ENCODE measurements around the gene HYI. TPM values are rescaled to one million over a fixed set of nuclear protein-coding genes. Genes with fewer than 3 reads are reported as not detected.
"Not testable (repeated sequence)": the region's sequence is repeated elsewhere in the genome, so short reads cannot be mapped to it uniquely, and the experiment has no call there.

The HYI gene
- total RNA-seq, 4 donors from 2014 or later = 35.5 to 39.4 (median 38.0) TPM

GRCh38 chr1:43419627-43420425 lies 33.9 kb downstream of the HYI start:
- TF ChIP-seq CTCF (IDR thresholded peaks at IDR 0.05) = no peak
- TF ChIP-seq POLR2A (IDR thresholded peaks at IDR 0.05) = no peak
- no peak overlapping the region for H3K4me3 ChIP-seq (ENCODE audit: low read depth, poor library complexity, severe bottlenecking)
- 94 to 95% methylated on average over 13 of the region's 13 CpGs for WGBS, 2 donors
- intact Hi-C loops (cut with DNase I; ENCODE audit: low total_unique reads) = loop anchor here (5.0 kb wide), 1 partner anchor 193 kb away; no protein-coding TSS in a partner anchor
- DNase-seq (ENCODE audit: low spot score in 2 of 2) = peak in 1 of 2 donors; percentile 58

- TF ChIP-seq POLR2A (IDR thresholded peaks at IDR 0.05) (no peak), CTCF (IDR thresholded peaks at IDR 0.05) (no peak)
- H3K4me3 ChIP-seq (ENCODE audit: low read depth, poor library complexity, severe bottlenecking) = no peak overlapping the region
- intact Hi-C loops (cut with DNase I; ENCODE audit: low total_unique reads) = loop anchor here (5.0 kb wide), 1 partner anchor 192 kb away; no protein-coding TSS in a partner anchor
- 85 to 87% methylated on average over 4 of the region's 4 CpGs for WGBS, 2 donors
- DNase-seq (ENCODE audit: low spot score in 2 of 2) = peak in 1 of 2 donors; percentile 3
These were observed 34.9 kb downstream of the HYI start for GRCh38 chr1:43418858-43419257.

- TF ChIP-seq POLR2A (IDR thresholded peaks at IDR 0.05) = no peak
- TF ChIP-seq CTCF (IDR thresholded peaks at IDR 0.05) = no peak
- intact Hi-C loops (cut with DNase I; ENCODE audit: low total_unique reads) = loop anchor here (5.0 kb wide), 1 partner anchor 189 kb away; no protein-coding TSS in a partner anchor
- no peak for DNase-seq (ENCODE audit: low spot score in 2 of 2)
- H3K4me3 ChIP-seq (ENCODE audit: low read depth, poor library complexity, severe bottlenecking) = no peak overlapping the region
- WGBS, 2 donors = 67 to 75% methylated on average over 5 of the region's 5 CpGs
These were observed 37.8 kb downstream of the HYI start for GRCh38 chr1:43415901-43416300.

GRCh38 chr1:43414634-43415223 lies 39.0 kb downstream of the HYI start:
- peak in 1 of 2 donors; percentile 41 for DNase-seq (ENCODE audit: low spot score in 2 of 2)
- WGBS, 2 donors = 81 to 85% methylated on average over 5 of the region's 5 CpGs
- TF ChIP-seq CTCF (IDR thresholded peaks at IDR 0.05) (no peak), POLR2A (IDR thresholded peaks at IDR 0.05) (no peak)
- intact Hi-C loops (cut with DNase I; ENCODE audit: low total_unique reads) = loop anchor here (5.0 kb wide), 1 partner anchor 187 kb away; no protein-coding TSS in a partner anchor
- H3K4me3 ChIP-seq (ENCODE audit: low read depth, poor library complexity, severe bottlenecking) = no peak overlapping the region

GRCh38 chr1:43413426-43413825 lies 40.3 kb downstream of the HYI start:
- intact Hi-C loops (cut with DNase I; ENCODE audit: low total_unique reads); H3K4me3 ChIP-seq (ENCODE audit: low read depth, poor library complexity, severe bottlenecking); DNase-seq (ENCODE audit: low spot score in 2 of 2): not testable (repeated sequence)
- 91 to 94% methylated on average over 1 of the region's 1 CpG for WGBS, 2 donors

GRCh38 chr1:43410571-43410970 lies 43.2 kb downstream of the HYI start:
- intact Hi-C loops (cut with DNase I; ENCODE audit: low total_unique reads) = no loop called here
- DNase-seq (ENCODE audit: low spot score in 2 of 2) = no peak
- 93 to 96% methylated on average over 3 of the region's 3 CpGs for WGBS, 2 donors
- H3K4me3 ChIP-seq (ENCODE audit: low read depth, poor library complexity, severe bottlenecking) = no peak overlapping the region
- TF ChIP-seq POLR2A (IDR thresholded peaks at IDR 0.05) (no peak), CTCF (IDR thresholded peaks at IDR 0.05) (no peak)

All from lower leg skin (tissue), 4 donors.